Vagina (tissue), 2 donors: ENCODE data around the gene ADGRL2. TPM values are rescaled to one million over a fixed set of nuclear protein-coding genes. Genes with fewer than 3 reads are reported as not detected.
"Not testable (repeated sequence)": the region's sequence is repeated elsewhere in the genome, so short reads cannot be mapped to it uniquely, and the experiment has no call there.

ENCODE experiments used
- DNase-seq, 2 donors: peaks; one replicate each; pipeline ENCODE4 v3.0.0-alpha.2; 2017; ENCODE audit errors: extremely low spot score in 2 of 2
- H3K27ac ChIP-seq: fragments of 200-600 bp; sonication (generic); one replicate; pipeline ENCODE4 v1.5.1; 2019
- H3K27me3 ChIP-seq: fragments of 200-600 bp; sonication (generic); one replicate; pipeline ENCODE4 v1.5.1; 2019
- H3K36me3 ChIP-seq, 2 donors: fragments of 200-600 bp; sonication (generic); one replicate each; pipeline ENCODE4 v1.5.1; 2017 to 2019
- H3K4me1 ChIP-seq: fragments of 200-600 bp; sonication (generic); one replicate; pipeline ENCODE4 v1.5.1; 2019
- H3K4me3 ChIP-seq, 2 donors: fragments of 200-600 bp; sonication (generic); 1 replicate in 1 of 2; 2 replicates in 1 of 2; pipeline ENCODE4 v1.5.1; 2016 to 2019
- H3K9me3 ChIP-seq: fragments of 200-600 bp; sonication (generic); one replicate; pipeline ENCODE4 v1.5.1; 2019
- POLR2A ChIP-seq, 2 donors: fragments of 450-650 bp; IDR thresholded peaks; one replicate each; pipeline ENCODE4 v1.6.1; 2017; ENCODE audit warnings: antibody characterized with exemption in 2 of 2, mild to moderate bottlenecking in 2 of 2, moderate library complexity in 2 of 2
- POLR2AphosphoS5 ChIP-seq, 2 donors: sonication (generic); formaldehyde crosslinking; IDR thresholded peaks; one replicate each; pipeline ENCODE4 v1.9.0; 2017; ENCODE audit warnings: antibody characterized with exemption in 2 of 2, mild to moderate bottlenecking in 2 of 2, low read depth in 1 of 2; ENCODE audit not compliant: insufficient read depth in 1 of 2
- intact Hi-C: fragments of 100-400 bp; cut with DNase I; formaldehyde crosslinking; loops from one replicate; pipeline ENCODE4 v1.15.1; 2023
- total RNA-seq: library from RNA; depleted of rRNA; stranded (reverse); fragments of >200 nt; gene quantifications from one replicate; pipeline ENCODE4 v1.2.3, GENCODE V29; 2016
- TF ChIP-seq, protein P1 (sequence below), 3 experiments: fragments of 450-650 bp in 2 of 3; fragments of 200-600 bp in 1 of 3; sonication (generic) in 1 of 3; IDR thresholded peaks; one replicate each; pipeline ENCODE4 v1.5.1; 2017 to 2019; ENCODE audit warnings: antibody characterized with exemption in 3 of 3, mild to moderate bottlenecking in 2 of 3, moderate library complexity in 2 of 3

Gene ADGRL2
- total RNA-seq, 1 donor from 2014 or later = 68.0 TPM

DNA sequence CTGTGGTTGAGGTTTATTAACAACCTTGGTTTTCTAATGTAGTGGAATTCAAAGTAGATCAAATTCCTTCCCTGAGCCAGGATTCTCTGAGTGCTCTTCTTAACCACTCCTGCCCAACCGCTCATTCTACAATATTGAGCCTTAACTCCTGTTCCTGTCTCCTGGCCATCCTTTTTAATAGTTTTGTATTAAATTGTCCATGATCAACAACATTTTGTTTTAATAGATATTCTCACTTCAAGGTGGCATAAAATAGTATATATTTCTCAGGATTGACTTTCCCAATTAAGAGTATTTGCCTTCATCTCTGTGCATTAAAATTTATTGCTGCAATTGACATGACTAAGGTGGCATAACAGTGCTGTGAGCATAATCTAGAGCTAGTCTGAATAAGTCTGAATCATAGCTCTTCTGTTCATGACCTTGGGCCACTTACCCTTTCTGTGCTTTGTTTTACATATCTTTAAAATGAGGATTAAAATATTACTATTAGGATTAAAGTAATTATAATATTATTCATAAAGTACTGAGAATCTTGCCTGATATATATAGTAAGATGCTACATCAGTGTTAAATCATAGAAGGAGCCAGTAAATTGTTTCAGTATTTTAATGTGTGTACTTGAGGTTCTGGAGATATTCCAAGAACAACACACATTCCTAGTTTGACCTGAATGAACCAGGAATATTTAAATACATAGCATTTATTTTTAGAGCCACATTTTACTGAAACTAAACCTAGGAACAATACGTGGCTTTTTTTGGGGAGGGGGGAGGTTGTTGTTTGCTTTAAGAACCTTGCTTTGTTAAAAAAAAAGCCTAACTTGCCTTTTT lies 76.4 kb downstream of the ADGRL2 start:
- Histone ChIP-seq H3K9me3 (no peaks in the 10 kb centered on the region), H3K4me3 (no peak overlapping the region), H3K27me3 (no peaks in the 10 kb centered on the region), H3K36me3 (no peaks in the 10 kb centered on the region), H3K4me1 (peaks cover 17% of the 10 kb centered on the region), H3K27ac (no peak overlapping the region)
- TF ChIP-seq POLR2A (IDR thresholded peaks at IDR 0.05) = no peak
- no peak for TF ChIP-seq POLR2AphosphoS5 (IDR thresholded peaks at IDR 0.05; ENCODE audit: insufficient read depth in 1 of 2, low read depth in 1 of 2)
- TF ChIP-seq, protein P1, sequence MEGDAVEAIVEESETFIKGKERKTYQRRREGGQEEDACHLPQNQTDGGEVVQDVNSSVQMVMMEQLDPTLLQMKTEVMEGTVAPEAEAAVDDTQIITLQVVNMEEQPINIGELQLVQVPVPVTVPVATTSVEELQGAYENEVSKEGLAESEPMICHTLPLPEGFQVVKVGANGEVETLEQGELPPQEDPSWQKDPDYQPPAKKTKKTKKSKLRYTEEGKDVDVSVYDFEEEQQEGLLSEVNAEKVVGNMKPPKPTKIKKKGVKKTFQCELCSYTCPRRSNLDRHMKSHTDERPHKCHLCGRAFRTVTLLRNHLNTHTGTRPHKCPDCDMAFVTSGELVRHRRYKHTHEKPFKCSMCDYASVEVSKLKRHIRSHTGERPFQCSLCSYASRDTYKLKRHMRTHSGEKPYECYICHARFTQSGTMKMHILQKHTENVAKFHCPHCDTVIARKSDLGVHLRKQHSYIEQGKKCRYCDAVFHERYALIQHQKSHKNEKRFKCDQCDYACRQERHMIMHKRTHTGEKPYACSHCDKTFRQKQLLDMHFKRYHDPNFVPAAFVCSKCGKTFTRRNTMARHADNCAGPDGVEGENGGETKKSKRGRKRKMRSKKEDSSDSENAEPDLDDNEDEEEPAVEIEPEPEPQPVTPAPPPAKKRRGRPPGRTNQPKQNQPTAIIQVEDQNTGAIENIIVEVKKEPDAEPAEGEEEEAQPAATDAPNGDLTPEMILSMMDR (IDR thresholded peaks at IDR 0.05) = no peak
- intact Hi-C loops = no loop called here
- no peak for DNase-seq

DNA sequence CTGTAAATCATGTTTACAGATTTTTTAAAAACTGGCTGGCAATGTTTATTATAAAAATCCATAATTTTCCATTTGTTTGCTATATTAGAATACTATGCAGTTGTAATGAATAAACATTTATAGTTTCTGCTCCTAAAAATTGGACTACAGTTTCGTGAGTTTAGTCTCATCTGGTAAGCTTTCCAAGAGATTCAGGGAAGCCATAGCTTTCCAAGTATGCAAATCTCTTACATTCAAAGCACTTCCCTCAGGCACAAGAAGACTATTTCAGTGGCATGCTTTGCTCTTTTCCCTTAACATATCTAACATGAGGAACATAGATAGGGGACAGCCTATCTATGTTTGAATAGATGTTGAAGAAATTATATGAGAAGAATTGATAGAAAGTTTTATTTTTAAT lies 77.2 kb downstream of the ADGRL2 start:
- Histone ChIP-seq H3K27me3 (no peaks in the 10 kb centered on the region), H3K36me3 (no peaks in the 10 kb centered on the region), H3K9me3 (no peaks in the 10 kb centered on the region), H3K27ac (no peak overlapping the region), H3K4me3 (no peak overlapping the region), H3K4me1 (peaks cover 17% of the 10 kb centered on the region)
- no peak for DNase-seq
- intact Hi-C loops = no loop called here
- no peak for TF ChIP-seq POLR2AphosphoS5 (IDR thresholded peaks at IDR 0.05; ENCODE audit: insufficient read depth in 1 of 2, low read depth in 1 of 2)
- no peak for TF ChIP-seq POLR2A (IDR thresholded peaks at IDR 0.05)
- TF ChIP-seq, protein P1 (IDR thresholded peaks at IDR 0.05) = no peak

DNA sequence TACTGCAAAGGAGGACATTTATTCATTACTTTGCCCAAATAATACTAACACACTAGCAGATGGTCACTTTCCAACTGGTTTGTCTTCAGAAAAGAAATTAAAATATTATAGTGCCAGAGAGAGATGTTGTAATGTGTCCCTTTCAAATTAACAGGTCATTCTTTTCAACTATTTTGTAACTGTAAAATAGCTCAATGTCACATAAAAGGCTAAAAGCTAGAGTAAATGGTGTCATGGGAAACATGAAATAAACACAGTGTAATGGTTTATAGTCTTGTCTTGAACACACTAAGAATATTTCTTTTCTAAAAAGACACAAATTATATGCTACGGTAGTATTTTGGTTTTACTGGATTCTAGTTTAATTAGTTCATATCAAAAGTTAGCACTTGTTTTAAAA lies 77.8 kb downstream of the ADGRL2 start:
- Histone ChIP-seq H3K9me3 (no peaks in the 10 kb centered on the region), H3K36me3 (no peaks in the 10 kb centered on the region), H3K27me3 (no peaks in the 10 kb centered on the region), H3K4me3 (no peak overlapping the region), H3K4me1 (peaks cover 17% of the 10 kb centered on the region), H3K27ac (no peak overlapping the region)
- no peak for DNase-seq
- TF ChIP-seq, protein P1 (IDR thresholded peaks at IDR 0.05) = no peak
- no peak for TF ChIP-seq POLR2A (IDR thresholded peaks at IDR 0.05)
- TF ChIP-seq POLR2AphosphoS5 (IDR thresholded peaks at IDR 0.05; ENCODE audit: insufficient read depth in 1 of 2, low read depth in 1 of 2) = no peak
- intact Hi-C loops = no loop called here

DNA sequence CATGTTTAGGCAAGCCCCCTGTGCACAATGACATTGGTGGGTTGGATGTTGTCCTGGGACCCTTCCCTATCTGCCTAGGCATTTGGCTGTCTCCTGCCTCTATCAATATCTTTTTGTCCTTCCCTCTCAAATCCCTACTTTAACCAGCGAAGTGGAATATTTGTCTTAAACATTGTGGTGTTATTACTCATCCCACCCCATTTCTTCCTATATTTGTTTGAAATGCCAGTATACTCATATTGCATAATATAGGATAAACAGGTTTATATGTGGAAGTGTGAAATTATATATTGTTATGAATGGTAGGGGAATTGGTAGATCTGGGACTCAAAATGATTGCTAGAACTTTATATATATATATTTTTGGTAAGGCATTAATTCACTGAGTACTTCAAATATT lies 80.0 kb downstream of the ADGRL2 start:
- no peak for DNase-seq
- Histone ChIP-seq H3K9me3 (no peaks in the 10 kb centered on the region), H3K27ac (no peak overlapping the region), H3K36me3 (no peaks in the 10 kb centered on the region), H3K4me3 (no peak overlapping the region), H3K27me3 (no peaks in the 10 kb centered on the region), H3K4me1 (peaks cover 17% of the 10 kb centered on the region)
- no peak for TF ChIP-seq POLR2AphosphoS5 (IDR thresholded peaks at IDR 0.05; ENCODE audit: insufficient read depth in 1 of 2, low read depth in 1 of 2)
- TF ChIP-seq POLR2A (IDR thresholded peaks at IDR 0.05) = no peak
- TF ChIP-seq, protein P1 (IDR thresholded peaks at IDR 0.05) = no peak
- intact Hi-C loops = no loop called here

DNA sequence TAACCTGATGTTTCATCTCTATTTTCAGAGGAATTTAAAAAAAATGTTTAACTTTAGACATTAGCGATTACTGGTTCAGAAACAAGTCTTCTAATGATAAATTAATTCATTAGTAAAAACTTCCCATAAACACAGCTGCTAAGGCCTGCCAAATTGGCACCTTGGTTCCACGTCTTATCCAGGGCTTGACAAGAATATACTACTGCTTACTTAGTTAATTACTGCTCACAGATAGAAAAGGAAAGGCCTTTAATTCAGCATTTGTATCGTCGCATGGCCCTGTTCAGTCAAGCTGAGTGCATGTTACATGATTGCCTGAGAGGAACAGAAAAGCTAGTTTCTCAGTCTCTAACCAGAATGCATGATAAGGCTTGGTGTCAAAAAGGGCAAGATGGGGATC lies 84.6 kb downstream of the ADGRL2 start:
- TF ChIP-seq POLR2A (IDR thresholded peaks at IDR 0.05) = no peak
- Histone ChIP-seq H3K4me1 (no peaks in the 10 kb centered on the region), H3K4me3 (no peak overlapping the region), H3K9me3 (no peaks in the 10 kb centered on the region), H3K27ac (no peak overlapping the region), H3K36me3 (no peaks in the 10 kb centered on the region), H3K27me3 (no peaks in the 10 kb centered on the region)
- DNase-seq = no peak
- intact Hi-C loops = no loop called here

DNA sequence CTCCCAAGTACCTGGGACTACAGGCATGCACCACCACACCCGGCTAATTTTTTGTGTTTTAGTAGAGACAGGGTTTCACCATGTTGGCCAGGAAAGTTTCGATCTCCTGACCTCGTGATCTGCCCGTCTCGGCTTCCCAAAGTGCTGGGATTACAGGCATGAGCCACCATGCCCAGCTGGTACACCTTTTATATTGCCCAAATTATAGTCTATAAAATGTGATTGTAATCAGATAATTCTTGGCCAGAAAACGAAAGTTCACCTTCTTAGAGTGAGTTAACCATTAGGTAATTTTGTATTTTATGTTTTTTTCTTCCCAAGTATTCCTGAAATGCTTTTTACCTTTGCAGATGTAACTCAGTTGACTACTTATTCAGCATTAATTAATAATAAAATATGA lies 85.6 kb downstream of the ADGRL2 start:
- H3K27me3 ChIP-seq, H3K27ac ChIP-seq, DNase-seq, H3K9me3 ChIP-seq, intact Hi-C loops, H3K4me1 ChIP-seq, H3K36me3 ChIP-seq, H3K4me3 ChIP-seq: not testable (repeated sequence)
